Uterus (tissue), 4 donors: ENCODE data around the gene ABCD3. TPM values are rescaled to one million over a fixed set of nuclear protein-coding genes. Genes with fewer than 3 reads are reported as not detected.

Experiments
- DNase-seq, 2 donors: peaks; one replicate each; pipeline ENCODE4 v3.0.0-alpha.2; 2019 to 2020
- H3K27ac ChIP-seq, 2 donors: fragments of 200-600 bp; sonication (generic); 1 replicate in 1 of 2; 2 replicates in 1 of 2; pipeline ENCODE4 v1.5.1; 2016 to 2018
- H3K27me3 ChIP-seq, 2 donors: fragments of 200-600 bp; sonication (generic); one replicate each; pipeline ENCODE4 v1.5.1; 2018 to 2019; ENCODE audit warnings: control low read depth in 1 of 2
- H3K36me3 ChIP-seq, 2 donors: fragments of 200-600 bp; sonication (generic); one replicate each; pipeline ENCODE4 v1.5.1; 2019; ENCODE audit warnings: control low read depth in 1 of 2
- H3K4me1 ChIP-seq, 2 donors: fragments of 200-600 bp; sonication (generic); one replicate each; pipeline ENCODE4 v1.5.1; 2018 to 2019; ENCODE audit warnings: control low read depth in 1 of 2
- H3K4me3 ChIP-seq, 2 donors: fragments of 200-600 bp; sonication (generic); 1 replicate in 1 of 2; 2 replicates in 1 of 2; pipeline ENCODE4 v1.5.1; 2018 to 2019; ENCODE audit warnings: mild to moderate bottlenecking in 1 of 2
- H3K9me3 ChIP-seq, 2 donors: fragments of 200-600 bp; sonication (generic); one replicate each; pipeline ENCODE4 v1.5.1; 2019; ENCODE audit warnings: control low read depth in 1 of 2
- CTCF ChIP-seq, 4 experiments: fragments of 200-600 bp in 2 of 4; fragments of 450-650 bp in 2 of 4; sonication (generic) in 2 of 4; IDR thresholded peaks; one replicate each; pipeline ENCODE4 v1.5.1; 2016 to 2019; ENCODE audit warnings: antibody characterized with exemption in 4 of 4, mild to moderate bottlenecking in 2 of 4, moderate library complexity in 1 of 4
- POLR2A ChIP-seq, 2 donors: fragments of 450-650 bp; IDR thresholded peaks; one replicate each; pipeline ENCODE4 v1.6.1; 2016; ENCODE audit warnings: antibody characterized with exemption in 2 of 2, mild to moderate bottlenecking in 1 of 2, moderate library complexity in 1 of 2
- intact Hi-C: fragments of 100-400 bp; cut with DNase I; formaldehyde crosslinking; loops from one replicate; pipeline ENCODE4 v1.15.1; 2023; ENCODE audit warnings: low total_unique reads
- total RNA-seq, 4 donors: library from RNA; depleted of rRNA in 3 of 4; stranded (reverse); fragments of >200 nt in 3 of 4; gene quantifications; one replicate each; pipeline versions ENCODE4 v1.1.0 to v1.2.4, GENCODE V29; 2014 to 2023
- donor health status: DM: yes; HTN: yes; CAD: no.

ABCD3 gene
- total RNA-seq, 4 donors from 2014 or later, result 18.4 to 53.2 (median 30.7) TPM

GRCh38 chr1:94552071-94552586 lies 133.9 kb downstream of the ABCD3 start:
- Histone ChIP-seq H3K27me3 (no peaks in the 10 kb centered on the region), H3K9me3 (no peaks in the 10 kb centered on the region), H3K36me3 (no peaks in the 10 kb centered on the region), H3K4me3 (no peak overlapping the region), H3K27ac (no peak overlapping the region), H3K4me1 (no peaks in the 10 kb centered on the region)
- DNase-seq, result no peak
- intact Hi-C loops, result no loop called here
- TF ChIP-seq CTCF (IDR thresholded peaks at IDR 0.05), result no peak
- no peak for TF ChIP-seq POLR2A (IDR thresholded peaks at IDR 0.05)

GRCh38 chr1:94553323-94553730 lies 135.1 kb downstream of the ABCD3 start:
- H3K27me3 ChIP-seq, result no peaks in the 10 kb centered on the region
- H3K36me3 ChIP-seq, result no peaks in the 10 kb centered on the region
- no peak overlapping the region for H3K4me3 ChIP-seq
- TF ChIP-seq CTCF (IDR thresholded peaks at IDR 0.05) (no peak), POLR2A (IDR thresholded peaks at IDR 0.05) (no peak)
- peak overlapping the region in 1 of 2 donors; percentile 22 for H3K27ac ChIP-seq
- H3K9me3 ChIP-seq, result no peaks in the 10 kb centered on the region
- DNase-seq, result no peak
- no peaks in the 10 kb centered on the region for H3K4me1 ChIP-seq
- intact Hi-C loops, result no loop called here

- peak overlapping the region in 1 of 2 donors; percentile 11 for H3K27ac ChIP-seq
- intact Hi-C loops, result no loop called here
- H3K4me1 ChIP-seq, result no peaks in the 10 kb centered on the region
- H3K9me3 ChIP-seq, result no peaks in the 10 kb centered on the region
- H3K36me3 ChIP-seq, result no peaks in the 10 kb centered on the region
- no peak for TF ChIP-seq POLR2A (IDR thresholded peaks at IDR 0.05)
- no peak for TF ChIP-seq CTCF (IDR thresholded peaks at IDR 0.05)
- DNase-seq, result no peak
- H3K4me3 ChIP-seq, result no peak overlapping the region
- H3K27me3 ChIP-seq, result no peaks in the 10 kb centered on the region
These were observed 135.7 kb downstream of the ABCD3 start for GRCh38 chr1:94553931-94554330.

GRCh38 chr1:94554580-94554979 lies 136.4 kb downstream of the ABCD3 start:
- H3K27ac ChIP-seq, result no peak overlapping the region

GRCh38 chr1:94555091-94555490 lies 136.9 kb downstream of the ABCD3 start:
- H3K9me3 ChIP-seq, result no peaks in the 10 kb centered on the region
- no peaks in the 10 kb centered on the region for H3K4me1 ChIP-seq
- TF ChIP-seq POLR2A (IDR thresholded peaks at IDR 0.05), result no peak
- no peak for TF ChIP-seq CTCF (IDR thresholded peaks at IDR 0.05)
- H3K4me3 ChIP-seq, result no peak overlapping the region
- DNase-seq, result no peak
- no peaks in the 10 kb centered on the region for H3K27me3 ChIP-seq
- no peak overlapping the region for H3K27ac ChIP-seq
- no peaks in the 10 kb centered on the region for H3K36me3 ChIP-seq
- intact Hi-C loops, result no loop called here

More at GRCh38 chr1:94554580-94554979, 136.4 kb downstream of the ABCD3 start:
- Histone ChIP-seq H3K4me1 (no peaks in the 10 kb centered on the region), H3K27me3 (no peaks in the 10 kb centered on the region), H3K36me3 (no peaks in the 10 kb centered on the region), H3K4me3 (no peak overlapping the region), H3K9me3 (no peaks in the 10 kb centered on the region)
- DNase-seq, result no peak
- TF ChIP-seq CTCF (IDR thresholded peaks at IDR 0.05), result no peak
- no peak for TF ChIP-seq POLR2A (IDR thresholded peaks at IDR 0.05)
- intact Hi-C loops, result no loop called here
